NB4 (cell line): Measurements from ENCODE around the gene CXCL11.

Source experiments
- CTCF ChIP-seq: IDR thresholded peaks from one replicate; pipeline ENCODE4 v1.5.1; 2012; ENCODE audit warnings: low read depth, low read length
- MAX ChIP-seq: IDR thresholded peaks from 2 replicates; pipeline ENCODE4 v1.6.1; 2011; ENCODE audit warnings: low read depth, low read length
- POLR2A ChIP-seq: IDR thresholded peaks from 2 replicates; pipeline ENCODE4 v1.6.1; 2011; ENCODE audit warnings: mild to moderate bottlenecking; ENCODE audit not compliant: insufficient read length; ENCODE audit errors: extremely low read depth

- TF ChIP-seq CTCF (no peak), POLR2A (no peak), MAX (no peak)
These were observed 47.6 kb upstream of the CXCL11 start for GRCh38 chr4:76083386-76083988.
